CD4-positive, alpha-beta T cell treated with Interleukin-10 for 1 hour (primary cell): ENCODE data around the gene LARP1B.
A peak's percentile ranks its signal among the peaks of the same experiment; 100 is the strongest.
"Not testable (repeated sequence)": the region's sequence is repeated elsewhere in the genome, so short reads cannot be mapped to it uniquely, and the experiment has no call there.

Experiments used
- DNase-seq: peaks from one replicate; pipeline ENCODE4 v3.0.0-alpha.2; 2020

The LARP1B gene

GRCh38 chr4:128141866-128142265 is 80.8 kb downstream of the LARP1B start:
- no peak for DNase-seq

DNA sequence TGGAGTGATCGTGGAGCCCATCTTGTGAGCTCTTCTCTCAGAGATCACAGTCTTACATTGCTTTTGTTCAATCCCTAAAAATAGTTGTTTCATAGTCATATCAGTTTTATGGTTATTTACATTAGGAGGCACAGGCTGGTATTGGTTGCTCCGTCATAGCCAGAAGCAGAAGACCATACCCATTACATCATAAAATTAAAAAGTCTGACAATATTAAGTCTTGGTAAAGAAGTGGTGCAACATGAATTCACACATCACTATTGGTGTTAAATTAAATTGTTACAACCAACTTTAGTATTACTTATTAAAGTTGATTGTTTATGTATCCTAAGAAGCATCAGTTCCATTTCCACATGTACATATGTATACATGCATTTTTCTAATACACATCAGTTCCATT is 84.6 kb downstream of the LARP1B start:
- no peak for DNase-seq

DNA sequence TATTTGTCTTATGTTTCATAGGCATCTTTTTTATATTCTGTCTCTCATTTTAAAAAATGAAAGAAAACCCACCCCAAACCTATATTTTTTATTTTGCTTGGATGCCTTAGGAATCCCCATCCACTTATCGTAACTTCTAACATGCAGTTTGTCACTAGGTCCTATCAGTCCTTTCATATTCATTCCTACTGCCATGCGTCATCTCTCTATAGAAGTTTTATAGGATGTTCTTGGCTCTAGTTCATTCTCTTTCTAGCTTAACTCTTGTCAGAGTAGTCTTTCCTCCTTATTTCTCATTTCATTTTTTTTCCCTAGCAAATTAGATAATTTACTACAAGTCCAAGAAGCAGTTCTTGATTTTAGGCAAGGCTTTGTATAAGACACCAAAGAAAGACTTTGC is 92.7 kb downstream of the LARP1B start:
- DNase-seq: no peak

DNA sequence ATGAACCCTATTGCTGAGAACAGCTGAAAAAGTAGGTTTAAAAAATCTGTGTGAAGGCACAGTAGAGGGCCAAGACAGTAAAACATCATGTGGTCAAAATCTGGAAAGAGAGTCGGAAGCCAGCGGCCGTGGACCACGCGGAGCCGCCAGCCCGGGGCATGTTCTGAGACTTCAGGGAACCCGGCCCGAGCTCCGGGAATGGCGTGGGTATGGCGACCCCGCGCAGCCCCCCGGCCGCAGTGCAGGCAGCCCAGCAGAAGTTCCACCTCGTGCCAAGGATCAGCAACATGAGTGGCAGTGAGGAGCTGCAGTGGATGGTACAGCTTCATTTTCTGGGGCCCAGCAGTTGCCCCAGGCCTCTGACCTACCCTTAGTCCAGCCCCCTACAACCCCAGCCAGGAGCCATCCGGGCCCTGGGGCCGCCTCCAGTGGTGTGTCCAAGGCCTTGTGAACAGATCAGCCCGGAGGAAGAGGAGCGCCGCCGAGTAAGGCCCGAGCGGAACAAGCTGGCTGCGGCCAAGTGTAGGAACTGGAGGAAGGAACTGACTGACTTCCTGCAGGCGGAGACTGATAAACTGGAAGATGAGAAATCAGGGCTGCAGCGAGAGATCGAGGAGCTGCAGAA is 94.2 kb downstream of the LARP1B start:
- DNase-seq: no peak

- DNase-seq: no peak
Measured at GRCh38 chr4:128155874-128156456, 94.9 kb downstream of the LARP1B start.

GRCh38 chr4:128156472-128156871 is 95.4 kb downstream of the LARP1B start:
- DNase-seq: not testable (repeated sequence)

GRCh38 chr4:128158894-128159293 is 97.8 kb downstream of the LARP1B start:
- no peak for DNase-seq

DNA sequence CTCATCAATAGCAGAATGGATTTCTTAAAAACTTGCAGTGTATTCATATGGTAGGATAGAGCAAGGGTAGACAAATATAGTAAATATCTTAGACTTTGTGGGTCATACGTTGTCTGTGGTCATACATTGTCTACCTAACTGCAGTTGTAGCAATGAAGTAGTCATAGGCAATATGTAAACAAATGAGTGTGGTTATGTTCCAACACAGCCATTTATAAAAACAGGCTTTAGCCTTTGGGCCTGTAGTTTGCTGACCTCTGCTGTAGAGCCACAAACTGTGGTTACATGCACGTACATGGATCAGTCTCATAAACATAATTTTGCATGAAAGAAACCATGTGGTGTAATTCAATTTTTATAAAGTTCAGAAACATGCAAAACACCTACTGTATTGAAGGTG is 98.9 kb downstream of the LARP1B start:
- DNase-seq: no peak

- no peak for DNase-seq
Measured at GRCh38 chr4:128161138-128161537, 100.0 kb downstream of the LARP1B start.

DNA sequence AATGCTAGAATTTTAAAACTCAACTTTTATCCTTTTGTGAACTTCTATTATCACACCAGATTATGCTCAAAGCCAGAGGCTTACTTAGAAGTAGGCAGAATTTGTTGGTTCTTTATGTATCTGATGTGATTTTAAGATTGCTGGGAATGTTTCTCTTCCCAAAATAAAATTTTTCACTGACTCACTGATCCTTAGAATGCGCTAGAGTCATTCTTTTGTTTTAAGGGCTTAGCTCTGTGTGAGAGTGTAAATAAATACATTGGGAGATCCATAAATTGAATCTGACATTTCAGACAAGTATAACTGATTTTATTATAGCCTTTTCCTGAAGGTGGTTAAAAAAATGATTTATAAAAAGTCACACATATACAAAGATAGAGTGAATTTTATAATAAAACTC is 101.3 kb downstream of the LARP1B start:
- no peak for DNase-seq

DNA sequence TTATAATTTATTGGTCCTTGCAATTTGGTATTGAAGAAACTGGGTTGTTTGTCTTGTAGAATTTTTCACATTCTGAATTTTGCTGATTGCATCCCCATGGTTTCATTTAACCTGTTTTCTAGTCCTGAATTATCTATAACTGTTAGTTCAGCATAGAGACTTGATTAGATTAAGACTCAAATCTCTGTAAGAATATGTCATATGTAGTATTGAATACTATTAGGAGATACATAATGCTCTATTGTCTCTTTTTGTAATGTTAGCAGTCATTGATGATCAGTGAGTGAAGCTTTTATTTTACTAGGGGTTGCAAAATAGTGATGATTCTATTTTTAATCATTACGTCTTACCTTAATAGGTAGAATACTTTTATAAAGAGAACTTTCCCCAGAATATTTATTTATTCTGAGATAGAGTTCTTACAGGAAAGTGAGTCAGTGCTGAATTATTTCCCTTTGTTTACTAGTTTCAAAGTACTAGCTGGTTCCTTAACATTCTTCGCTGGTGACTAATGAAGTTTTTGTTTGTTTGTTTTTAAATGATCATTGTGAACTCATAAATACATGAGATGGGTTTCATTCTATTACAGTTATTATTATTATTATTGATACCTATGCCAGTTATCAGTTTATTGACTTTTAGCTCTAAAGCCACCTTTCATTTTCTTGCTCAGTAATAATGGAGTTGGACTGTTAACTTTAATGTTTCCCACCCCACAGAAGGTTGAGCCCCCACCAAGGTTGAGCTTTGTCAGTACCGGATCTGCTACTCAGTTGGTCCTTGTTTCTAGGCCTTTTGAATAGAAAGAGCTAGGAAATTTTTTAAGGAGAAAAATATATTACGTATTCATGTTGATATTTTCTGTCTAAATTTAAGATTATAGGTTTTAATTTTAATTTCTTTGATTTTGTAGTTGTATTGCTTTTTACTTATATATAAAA is 102.3 kb downstream of the LARP1B start:
- no peak for DNase-seq

DNA sequence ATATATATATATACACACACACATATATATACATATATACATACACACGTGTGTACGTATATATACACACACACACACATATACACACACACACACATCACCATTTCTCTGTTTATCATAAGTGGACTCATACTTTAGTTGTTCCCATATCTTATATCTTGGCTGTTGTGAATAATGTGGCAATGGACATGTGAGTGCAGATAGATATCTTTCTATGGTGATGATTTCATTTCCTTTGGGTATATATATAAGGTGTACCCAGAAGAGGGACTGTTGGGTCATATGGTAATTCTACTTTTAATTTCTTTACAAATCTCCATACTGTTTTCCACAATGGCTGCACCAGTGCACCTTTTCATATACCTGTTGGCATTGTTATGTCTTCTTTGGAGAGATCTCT is 105.9 kb downstream of the LARP1B start:
- no peak for DNase-seq

GRCh38 chr4:128168701-128169100 is 107.6 kb downstream of the LARP1B start:
- DNase-seq: no peak

DNA sequence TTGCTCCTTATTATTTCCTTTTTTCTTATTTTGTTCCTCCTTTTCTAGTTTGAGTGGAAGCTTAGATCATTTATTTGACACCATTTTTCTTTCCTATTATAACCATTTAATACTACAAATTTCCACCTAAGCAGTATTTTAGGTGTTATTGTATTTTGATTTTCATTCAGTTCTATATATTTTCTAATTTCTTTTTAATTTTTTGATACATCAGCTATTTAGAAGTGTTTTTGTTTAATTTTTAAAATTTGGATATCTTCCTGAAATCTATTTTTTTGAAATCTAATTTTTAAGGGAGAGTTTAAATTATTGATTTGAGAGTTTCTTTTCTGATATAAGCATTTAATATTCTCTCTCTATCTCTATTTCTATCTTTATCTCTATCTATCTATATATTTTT is 108.1 kb downstream of the LARP1B start:
- DNase-seq: no peak

GRCh38 chr4:128176643-128177042 is 115.5 kb downstream of the LARP1B start:
- DNase-seq: no peak

DNA sequence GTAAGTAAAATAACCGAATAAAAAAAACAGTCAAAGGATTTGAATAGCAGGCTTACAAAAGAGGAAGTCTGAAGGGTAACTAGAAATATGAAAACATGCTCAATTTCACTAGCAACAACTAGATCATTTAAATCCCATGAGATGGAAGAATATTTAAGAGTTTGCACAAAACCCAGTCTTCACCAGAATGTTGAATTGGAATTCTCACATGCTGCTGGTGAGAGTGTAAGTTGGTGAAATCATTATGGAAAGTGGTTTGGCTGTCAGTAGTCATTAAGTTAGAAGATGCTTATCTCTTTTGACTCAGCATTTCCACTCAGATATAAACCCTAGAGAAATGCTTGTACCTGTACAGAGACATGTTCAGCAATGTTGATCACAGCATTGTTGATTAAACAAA is 116.4 kb downstream of the LARP1B start:
- no peak for DNase-seq

- DNase-seq: no peak
Measured at GRCh38 chr4:128186623-128187022, 125.5 kb downstream of the LARP1B start.

DNA sequence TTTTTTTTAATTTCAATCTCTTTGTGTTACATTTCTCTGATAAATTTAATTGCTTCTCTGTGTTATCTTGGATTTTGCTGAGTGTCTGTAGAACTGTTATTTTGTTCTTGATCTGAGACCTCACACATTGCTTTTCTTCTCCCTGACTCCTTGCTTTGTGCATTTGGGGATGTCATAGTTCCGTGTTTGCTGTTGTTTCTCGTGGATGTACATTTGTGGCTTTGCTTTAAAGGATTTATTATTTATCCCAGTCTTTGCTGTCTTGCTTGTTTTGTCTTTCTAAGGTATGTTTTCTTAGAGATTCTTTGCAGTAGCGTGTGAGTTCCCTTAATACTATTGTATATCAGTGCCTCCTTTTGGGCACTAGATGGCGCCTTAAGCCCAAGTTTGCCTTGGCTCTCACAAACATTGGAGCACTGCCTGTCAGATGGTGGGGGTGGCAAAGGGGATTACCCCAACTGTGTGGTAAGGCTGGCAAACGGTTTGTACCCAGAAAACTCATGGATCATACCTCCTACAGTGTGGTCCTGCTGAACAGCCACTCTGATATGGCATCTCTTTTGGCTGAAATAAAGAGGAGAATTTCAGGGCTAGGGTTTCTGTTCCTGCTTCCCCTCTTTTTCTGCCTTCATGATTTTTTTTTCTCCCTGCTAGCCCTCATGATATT is 130.1 kb downstream of the LARP1B start:
- DNase-seq: peak; percentile 77

DNA sequence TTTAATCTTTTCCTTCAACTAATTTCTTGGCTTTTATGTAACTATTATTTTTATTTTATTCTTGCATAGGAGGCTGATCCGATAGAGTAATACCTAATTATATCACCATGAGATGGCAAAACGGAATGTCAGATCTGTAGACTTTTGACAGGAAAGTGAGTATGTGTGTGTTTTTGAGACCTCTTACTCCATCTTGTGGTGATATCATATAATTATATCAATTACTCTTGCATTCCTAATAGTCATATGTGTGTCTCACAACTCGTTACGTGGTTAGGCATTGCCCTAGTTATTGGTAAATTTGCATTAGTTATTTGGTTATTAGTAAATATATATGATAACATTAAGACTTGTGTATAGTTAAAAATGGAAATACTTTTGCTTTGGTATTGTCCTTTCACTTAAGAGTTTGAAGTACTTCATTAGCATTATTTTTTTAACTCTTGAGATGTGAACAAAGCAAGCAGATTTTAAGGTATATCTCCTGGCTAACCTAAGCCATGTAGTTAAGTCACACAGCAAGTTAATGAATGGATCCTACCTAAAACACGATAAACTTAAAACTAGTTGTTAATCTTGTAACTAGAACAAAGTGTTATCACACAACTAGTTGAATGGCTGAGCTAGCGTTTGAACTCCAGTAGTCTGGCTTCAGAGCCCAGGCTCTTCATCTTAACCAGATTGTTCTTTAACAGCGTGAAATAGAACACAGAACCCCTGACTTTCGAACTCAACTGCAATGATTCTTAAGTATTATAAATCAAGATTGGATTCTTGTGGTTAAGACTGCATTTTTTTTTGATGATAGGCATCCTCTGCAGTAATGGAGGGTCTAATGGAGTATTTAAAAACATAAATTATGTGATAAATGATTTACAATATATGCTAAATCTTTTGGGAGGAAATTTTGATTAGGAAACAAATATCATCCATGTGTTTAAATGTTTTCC is 159.4 kb downstream of the LARP1B start:
- peak; percentile 3 for DNase-seq

- DNase-seq: no peak
Measured at GRCh38 chr4:128221586-128221985, 160.5 kb downstream of the LARP1B start.

- no peak for DNase-seq
Measured at GRCh38 chr4:128225148-128225547, 164.0 kb downstream of the LARP1B start.

DNA sequence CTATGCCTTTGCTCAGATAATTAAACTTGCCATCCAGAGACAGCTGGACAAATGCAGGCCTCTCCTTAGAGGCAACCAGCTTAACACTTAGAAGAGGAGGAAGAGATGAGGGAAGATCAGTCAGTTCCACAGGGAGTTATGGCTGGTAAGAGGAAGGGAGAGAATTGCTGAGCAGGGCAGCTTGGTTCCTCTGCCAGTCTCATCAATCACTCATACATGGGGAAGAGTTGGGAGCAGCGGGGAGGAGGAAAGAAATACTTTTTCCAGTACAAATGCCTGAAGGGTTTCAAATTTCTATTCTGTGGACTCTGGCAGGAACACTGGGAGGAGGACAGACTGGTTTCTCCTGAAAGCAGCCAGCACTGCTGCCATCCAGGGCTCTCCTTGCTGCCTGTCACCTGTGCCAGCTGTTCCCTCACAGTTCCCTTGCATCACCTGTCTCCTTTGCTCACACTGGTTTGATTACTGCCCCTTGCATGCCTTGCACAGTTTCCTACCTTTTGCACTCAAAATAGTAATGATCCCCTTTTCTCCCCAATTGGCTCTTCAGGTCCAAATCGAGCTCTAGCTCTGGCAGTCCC is 167.0 kb downstream of the LARP1B start:
- DNase-seq: no peak
